Measurements from ENCODE around the gene SYAP1.
"Not testable (repeated sequence)": the region's sequence is repeated elsewhere in the genome, so short reads cannot be mapped to it uniquely, and the experiment has no call there.

Gene SYAP1, protein sequence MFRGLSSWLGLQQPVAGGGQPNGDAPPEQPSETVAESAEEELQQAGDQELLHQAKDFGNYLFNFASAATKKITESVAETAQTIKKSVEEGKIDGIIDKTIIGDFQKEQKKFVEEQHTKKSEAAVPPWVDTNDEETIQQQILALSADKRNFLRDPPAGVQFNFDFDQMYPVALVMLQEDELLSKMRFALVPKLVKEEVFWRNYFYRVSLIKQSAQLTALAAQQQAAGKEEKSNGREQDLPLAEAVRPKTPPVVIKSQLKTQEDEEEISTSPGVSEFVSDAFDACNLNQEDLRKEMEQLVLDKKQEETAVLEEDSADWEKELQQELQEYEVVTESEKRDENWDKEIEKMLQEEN

GRCh38 chrX:16719334-16720084 is at the start of gene SYAP1:
Gene SYAP1 (plus strand): TSS chrX:16719612. CDS start chrX:16719725, 113 bp downstream.
- peak; percentile 95 for DNase-seq (ENCODE audit: low spot score)

DNA sequence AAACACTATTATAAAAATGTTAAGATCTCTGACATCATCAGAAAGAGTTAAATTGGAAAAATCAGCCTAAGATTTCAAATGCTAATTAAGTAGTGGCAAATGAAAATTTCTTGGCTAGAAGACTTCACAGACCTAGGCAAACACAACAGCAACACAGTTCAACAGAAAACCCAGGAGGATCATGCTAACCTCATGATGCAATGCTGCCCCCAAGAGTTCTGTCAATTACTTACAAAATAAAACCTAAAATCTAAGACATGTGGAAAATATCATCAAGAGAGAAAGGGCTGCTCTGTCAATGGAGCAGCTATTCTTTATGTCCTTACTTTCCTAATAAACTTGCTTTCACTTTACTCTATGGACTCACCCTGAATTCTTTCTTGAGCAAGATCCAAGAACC is 48.4 kb upstream of the SYAP1 start:
- DNase-seq (ENCODE audit: low spot score), result peak; percentile 50

GRCh38 chrX:16678689-16679088 is 40.7 kb upstream of the SYAP1 start:
- DNase-seq (ENCODE audit: low spot score), result no peak

DNA sequence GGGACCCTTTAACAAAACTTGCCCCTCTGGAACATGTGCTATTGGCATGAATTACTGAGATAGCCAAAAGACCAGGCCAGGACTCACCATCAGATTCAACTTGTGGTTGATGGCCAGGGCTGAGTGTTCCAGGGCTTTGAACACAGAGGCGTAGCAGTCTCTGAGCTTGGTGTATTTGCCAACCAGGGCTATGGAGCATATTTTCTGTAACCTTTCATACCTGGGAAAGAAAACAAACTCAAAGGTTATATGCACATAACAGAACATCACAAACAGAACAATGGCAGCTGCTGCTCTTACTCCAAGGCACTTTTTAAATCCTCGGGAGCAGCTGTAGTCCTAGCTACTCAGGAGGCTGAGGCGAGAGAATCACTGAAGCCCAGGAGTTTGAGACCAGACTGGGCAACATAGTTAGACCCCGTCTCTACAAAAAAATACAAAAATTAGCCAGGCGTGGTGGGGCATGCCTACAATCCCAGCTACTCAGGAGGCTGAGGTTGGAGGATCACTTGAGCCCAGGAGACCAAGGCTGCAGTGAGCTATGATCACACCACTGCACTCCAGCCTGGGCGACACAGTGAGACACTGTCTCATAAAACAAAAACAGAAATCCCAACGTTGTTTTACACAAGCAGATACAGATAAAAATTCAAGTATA is 36.3 kb upstream of the SYAP1 start:
- DNase-seq (ENCODE audit: low spot score), result no peak

- no peak for DNase-seq (ENCODE audit: low spot score)
Measured at GRCh38 chrX:16687514-16687913, 31.9 kb upstream of the SYAP1 start.

GRCh38 chrX:16695079-16695676 is 24.2 kb upstream of the SYAP1 start:
- DNase-seq (ENCODE audit: low spot score), result peak; percentile 44

DNA sequence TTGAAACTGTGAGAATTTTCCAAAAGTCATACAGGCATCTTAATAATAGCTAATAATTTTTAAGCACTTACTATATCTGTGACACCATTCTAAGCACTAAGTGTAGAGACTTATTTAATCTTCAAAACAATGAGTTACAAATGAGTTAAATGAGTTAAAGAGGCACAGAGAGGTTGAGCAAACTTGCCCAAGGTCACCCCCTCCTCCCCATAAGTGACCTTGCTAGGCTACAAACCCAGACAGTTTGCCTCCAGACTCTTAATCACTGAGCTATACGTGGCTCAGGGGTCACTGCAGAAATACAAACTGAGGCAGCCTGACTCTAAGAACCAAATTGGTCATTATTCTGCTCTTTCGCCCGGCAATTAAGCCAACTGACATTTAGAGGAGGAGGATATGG is 22.5 kb upstream of the SYAP1 start:
- DNase-seq (ENCODE audit: low spot score), result no peak

GRCh38 chrX:16699389-16699788 is 20.0 kb upstream of the SYAP1 start:
- no peak for DNase-seq (ENCODE audit: low spot score)

DNA sequence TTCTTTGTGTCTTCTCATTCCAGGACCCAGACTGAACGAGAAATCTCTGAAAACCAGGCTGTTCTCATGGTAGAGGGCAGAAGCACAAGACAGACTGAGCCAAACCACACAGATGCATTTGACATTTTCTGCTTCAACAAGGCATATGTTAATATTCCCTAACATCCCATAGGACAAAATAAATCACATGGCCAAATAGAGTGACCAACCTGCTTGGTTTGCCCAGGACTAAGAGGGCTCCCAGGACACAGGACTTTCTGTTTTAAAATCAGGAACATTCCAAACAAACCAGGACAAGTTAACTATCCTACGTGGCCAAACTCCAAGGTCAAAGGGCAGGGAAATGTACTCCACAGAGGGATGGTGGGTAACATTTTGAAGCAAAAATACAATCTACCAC is 18.7 kb upstream of the SYAP1 start:
- DNase-seq (ENCODE audit: low spot score), result no peak

DNA sequence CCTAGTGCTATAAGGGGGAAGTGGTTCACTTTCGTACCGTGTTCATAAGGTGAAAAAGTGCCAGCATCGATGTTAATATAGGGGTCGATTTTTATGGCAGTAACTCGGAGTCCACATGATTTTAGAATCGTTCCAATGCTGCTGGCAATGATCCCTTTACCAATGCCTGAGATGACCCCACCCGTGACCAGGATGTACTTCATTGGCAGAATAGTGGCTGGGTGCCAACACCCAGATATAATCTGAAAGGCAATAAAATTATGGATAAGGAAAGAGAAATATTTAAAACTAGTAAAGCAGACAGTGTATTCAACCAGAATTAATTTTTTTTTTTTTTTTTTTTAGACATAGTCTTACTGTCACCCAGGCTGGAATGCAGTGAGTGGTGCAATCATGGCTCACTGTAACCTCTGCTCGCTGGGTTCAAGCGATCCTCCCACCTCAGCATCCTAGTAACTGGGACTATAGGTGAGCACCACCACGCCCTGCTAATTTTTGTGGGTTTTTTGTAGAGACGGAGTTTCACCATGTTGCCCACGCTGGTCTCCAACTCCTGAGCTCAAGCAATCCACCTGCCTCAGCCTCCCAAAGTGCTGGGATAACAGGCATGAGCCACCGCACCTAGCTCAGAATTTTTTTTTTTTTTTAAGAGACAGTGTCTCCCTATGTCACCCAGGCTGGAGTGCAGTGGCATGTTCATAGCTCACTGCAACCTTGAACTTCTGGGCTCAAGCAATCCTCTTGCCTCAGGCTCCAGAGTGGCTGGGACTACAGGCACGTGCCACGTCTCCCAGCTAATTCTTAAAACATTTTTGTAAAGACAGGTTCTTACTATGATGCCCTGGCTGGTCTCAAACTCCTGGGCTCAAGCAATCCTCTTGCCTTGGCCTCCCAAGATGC is 16.5 kb upstream of the SYAP1 start:
- DNase-seq (ENCODE audit: low spot score), result no peak

DNA sequence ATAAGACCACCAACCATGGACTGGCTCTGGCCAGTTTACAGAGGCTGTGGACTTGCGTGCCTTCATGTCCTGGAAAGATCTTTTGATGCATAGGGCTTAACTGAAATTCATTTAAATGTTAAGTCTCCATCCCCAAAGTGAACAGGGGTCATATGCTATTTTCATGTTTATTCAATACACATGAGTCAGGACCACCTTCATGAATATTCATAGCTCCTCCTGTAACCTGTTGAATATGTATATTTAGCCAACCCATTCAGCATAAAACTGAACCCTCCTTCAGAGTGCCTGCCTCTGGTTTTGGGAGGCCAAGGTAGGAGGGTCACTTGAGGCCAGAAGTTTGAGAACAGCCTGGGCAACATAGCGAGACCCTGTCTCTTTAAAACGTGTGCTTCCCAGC is 14.0 kb upstream of the SYAP1 start:
- DNase-seq (ENCODE audit: low spot score), result no peak

- DNase-seq (ENCODE audit: low spot score), result no peak
Measured at GRCh38 chrX:16708016-16708415, 11.4 kb upstream of the SYAP1 start.

- peak; percentile 16 for DNase-seq (ENCODE audit: low spot score)
Measured at GRCh38 chrX:16711219-16711811, 8.1 kb upstream of the SYAP1 start.

- peak; percentile 10 for DNase-seq (ENCODE audit: low spot score)
Measured at GRCh38 chrX:16711893-16712547, 7.4 kb upstream of the SYAP1 start.

- DNase-seq (ENCODE audit: low spot score), result peak; percentile 43
Measured at GRCh38 chrX:16712548-16713155, 6.8 kb upstream of the SYAP1 start, which contains the start of gene CTPS2. Gene CTPS2 (minus strand): TSS chrX:16712669. CDS start chrX:16702902, 9,767 bp downstream.

- DNase-seq (ENCODE audit: low spot score), result no peak
Measured at GRCh38 chrX:16714504-16714903, 4.9 kb upstream of the SYAP1 start.

DNA sequence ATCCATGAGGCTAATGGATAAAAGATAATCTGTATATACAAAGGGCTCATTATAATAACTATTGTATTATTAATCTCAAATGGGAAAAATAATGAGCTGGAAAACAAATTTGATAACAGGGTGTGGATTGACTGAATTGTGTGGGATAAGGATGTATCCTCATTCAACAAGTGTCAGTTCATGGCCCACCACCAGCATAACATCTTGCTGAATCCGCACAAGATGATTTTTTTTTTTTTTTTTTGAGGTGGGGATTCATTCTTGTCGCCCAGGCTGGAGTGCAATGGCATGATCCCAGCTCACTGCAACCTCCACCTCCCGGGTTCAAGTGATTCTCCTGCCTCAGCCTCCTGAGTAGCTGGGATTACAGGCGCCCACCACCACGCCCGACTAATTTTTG is 3.8 kb upstream of the SYAP1 start:
- DNase-seq (ENCODE audit: low spot score), result not testable (repeated sequence)

- not testable (repeated sequence) for DNase-seq (ENCODE audit: low spot score)
Measured at GRCh38 chrX:16716451-16716850, 3.0 kb upstream of the SYAP1 start.

DNA sequence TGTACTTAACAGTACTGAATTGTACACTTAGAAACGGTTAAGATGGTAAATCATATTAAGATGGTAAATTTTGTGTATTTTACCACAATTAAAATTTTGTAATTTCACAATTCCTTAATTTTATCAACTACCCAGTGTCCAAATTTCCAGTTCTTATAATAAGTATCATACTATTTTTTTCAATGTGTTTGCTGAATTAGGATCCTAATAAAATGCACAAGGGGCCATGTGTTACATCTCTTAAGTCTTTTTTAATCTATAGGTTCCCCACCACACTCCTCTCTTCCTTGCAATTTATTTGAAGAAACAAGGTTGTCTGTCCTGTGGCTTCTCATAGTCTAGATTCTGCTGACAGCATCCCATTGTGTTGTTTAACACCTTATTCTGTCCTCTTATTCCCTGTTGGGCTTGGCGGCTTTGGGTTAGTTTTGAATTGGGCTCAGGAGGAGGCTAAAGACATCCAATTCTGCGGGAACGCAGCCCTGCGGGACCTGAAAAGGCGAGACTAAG is 533 bp upstream of the SYAP1 start:
- no peak for DNase-seq (ENCODE audit: low spot score)

- no peak for DNase-seq (ENCODE audit: low spot score)
Measured at GRCh38 chrX:16722481-16722880, 3.1 kb downstream of the SYAP1 start.

All from cerebellar cortex (tissue), 1 donor.